PC-3 (cell line): ENCODE data around the gene ILF3.

Experiments used
- CTCF ChIP-seq: fragments of 300-600 bp; sonication (generic); conservative IDR thresholded peaks from 2 replicates; pipeline ENCODE4 v1.5.1; 2017; ENCODE audit warnings: antibody characterized with exemption, low read depth, mild to moderate bottlenecking, low read length
- EZH2 ChIP-seq: fragments of 300-600 bp; sonication (generic); IDR thresholded peaks from one replicate; pipeline ENCODE4 v1.6.1; 2017; ENCODE audit warnings: antibody characterized with exemption, mild to moderate bottlenecking, low read length; ENCODE audit not compliant: unreplicated experiment
- EZH2phosphoT487 ChIP-seq: fragments of 300-600 bp; sonication (generic); IDR thresholded peaks from 2 replicates; pipeline ENCODE4 v1.6.1; 2018; ENCODE audit warnings: mild to moderate bottlenecking, antibody characterized with exemption, low read length, borderline replicate concordance

- TF ChIP-seq CTCF (no peak), EZH2 (no peak), EZH2phosphoT487 (no peak)
Measured at GRCh38 chr19:10660346-10660745, 6.2 kb downstream of the ILF3 start.
